Peyer's patch (tissue), 4 donors: ENCODE results near the gene SPATA12.

Experiments
- CTCF ChIP-seq, 6 experiments: fragments of 450-650 bp in 4 of 6; fragments of 200-600 bp in 2 of 6; sonication (generic) in 1 of 6; IDR thresholded peaks; one replicate each; pipeline ENCODE4 v1.5.1; 2017 to 2019; ENCODE audit warnings: antibody characterized with exemption in 6 of 6, mild to moderate bottlenecking in 3 of 6, moderate library complexity in 1 of 6
- POLR2A ChIP-seq, 2 donors: fragments of 450-650 bp; IDR thresholded peaks; one replicate each; pipeline ENCODE4 v1.5.1; 2017; ENCODE audit warnings: antibody characterized with exemption in 2 of 2, mild to moderate bottlenecking in 2 of 2, moderate library complexity in 2 of 2

GRCh38 chr3:57081173-57081572 lies 20.7 kb downstream of the SPATA12 start:
- no peak for TF ChIP-seq CTCF (IDR thresholded peaks at IDR 0.05)
- TF ChIP-seq POLR2A (IDR thresholded peaks at IDR 0.05), result no peak
